ENCODE data around the gene ZNF570.

- no peak for TF ChIP-seq CTCF (IDR thresholded peaks at IDR 0.05)
- no peak for TF ChIP-seq EZH2 (IDR thresholded peaks at IDR 0.05)
- TF ChIP-seq EZH2phosphoT487 (IDR thresholded peaks at IDR 0.05): no peak
Observed at GRCh38 chr19:37537391-37537947, 68.3 kb downstream of the ZNF570 start.

All from neural progenitor cell (in vitro differentiated cells).